ENCODE measurements around the gene SPRYD3. TPM values are rescaled to one million over a fixed set of nuclear protein-coding genes. Genes with fewer than 3 reads are reported as not detected.

The SPRYD3 gene
- total and polyA plus RNA-seq, 12 donors, result 20.5 to 63.9 (median 47.4) TPM

- peak overlapping the region; percentile 61 to 92 (median 75) for H3K4me3 ChIP-seq
- no peaks in the 10 kb centered on the region for H3K27me3 ChIP-seq
- ATAC-seq (no peak), DNase-seq (no peak)
- H3K36me3 ChIP-seq, result peaks cover 0 to 46% (median 19%) of the 10 kb centered on the region in 9 donors
- TF ChIP-seq CTCF (IDR thresholded peaks at IDR 0.05), result no peak
- intact Hi-C loops (cut with DNase I), result loop anchor here in 1 of 10 donors (2.0 kb wide), 1 partner anchor 27 kb away; the partner anchor contains the start of gene SPRYD3
- no peaks in the 10 kb centered on the region for H3K9me3 ChIP-seq
- peak overlapping the region; percentile 95 to 100 (median 100) for H3K27ac ChIP-seq
- WGBS, 2 donors, result 30 to 45% methylated on average over 7 of the region's 7 CpGs
- H3K4me1 ChIP-seq, result peaks cover 40 to 94% (median 77%) of the 10 kb centered on the region in 9 donors
Observed at GRCh38 chr12:53051881-53052412, 27.2 kb downstream of the SPRYD3 start.

DNA sequence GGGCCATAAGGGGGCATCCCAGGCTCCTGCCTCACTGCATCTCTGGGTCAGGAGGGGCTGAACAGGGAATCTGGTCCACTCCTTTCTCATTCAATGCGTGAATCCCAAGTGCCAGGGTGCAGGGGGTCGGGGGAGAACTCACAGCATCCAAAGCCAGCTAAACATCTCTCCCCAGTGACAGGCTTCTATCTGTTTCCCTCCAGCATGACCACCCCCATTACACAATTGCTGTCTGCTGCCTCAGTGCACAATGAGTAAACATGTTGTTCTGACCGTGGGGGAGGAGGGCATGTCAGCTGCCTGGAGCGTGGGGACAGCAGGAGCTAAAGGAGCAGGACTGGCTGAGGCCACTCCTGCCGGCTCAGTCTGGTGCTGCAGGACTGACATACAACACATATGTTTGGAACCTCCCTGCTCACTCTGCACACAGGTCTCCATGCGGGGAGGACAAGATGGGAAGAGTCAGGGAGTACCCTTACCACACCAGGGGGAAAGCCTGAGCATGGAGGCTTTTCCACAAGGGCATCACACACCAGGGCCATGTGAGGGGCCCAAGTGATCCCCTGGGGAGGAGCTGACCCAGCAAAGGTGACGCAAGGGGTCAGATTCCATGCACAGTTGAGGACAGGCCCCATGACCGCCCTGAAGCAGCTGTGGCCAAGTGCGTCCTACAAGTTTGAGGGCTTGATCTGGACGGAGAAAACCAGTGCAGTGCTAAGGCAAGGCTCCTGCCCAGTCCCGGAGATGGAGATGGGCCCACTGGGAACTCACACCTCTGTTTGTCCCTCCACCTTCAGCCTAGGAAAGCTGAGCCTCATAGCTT lies 27.9 kb downstream of the SPRYD3 start:
- ATAC-seq, result peak in 5 of 8 donors; percentile 2 to 23 (median 5)
- Histone ChIP-seq H3K27ac (peak overlapping the region; percentile 95 to 100 (median 100)), H3K9me3 (no peaks in the 10 kb centered on the region), H3K27me3 (peaks cover 0 to under 1% (median 0%) of the 10 kb centered on the region in 7 donors), H3K4me1 (peaks cover 40 to 91% (median 81%) of the 10 kb centered on the region in 9 donors), H3K36me3 (peaks cover 0 to 39% (median 14%) of the 10 kb centered on the region in 9 donors), H3K4me3 (peak overlapping the region; percentile 61 to 92 (median 75))
- TF ChIP-seq CTCF (IDR thresholded peaks at IDR 0.05), result peak in 7 of 9 donors; percentile 8 to 37 (median 28)
- 12 to 15% methylated on average over 11 of the region's 11 CpGs for WGBS, 2 donors
- intact Hi-C loops (cut with DNase I), result no loop called here
- peak; percentile 73 to 75 for DNase-seq

DNA sequence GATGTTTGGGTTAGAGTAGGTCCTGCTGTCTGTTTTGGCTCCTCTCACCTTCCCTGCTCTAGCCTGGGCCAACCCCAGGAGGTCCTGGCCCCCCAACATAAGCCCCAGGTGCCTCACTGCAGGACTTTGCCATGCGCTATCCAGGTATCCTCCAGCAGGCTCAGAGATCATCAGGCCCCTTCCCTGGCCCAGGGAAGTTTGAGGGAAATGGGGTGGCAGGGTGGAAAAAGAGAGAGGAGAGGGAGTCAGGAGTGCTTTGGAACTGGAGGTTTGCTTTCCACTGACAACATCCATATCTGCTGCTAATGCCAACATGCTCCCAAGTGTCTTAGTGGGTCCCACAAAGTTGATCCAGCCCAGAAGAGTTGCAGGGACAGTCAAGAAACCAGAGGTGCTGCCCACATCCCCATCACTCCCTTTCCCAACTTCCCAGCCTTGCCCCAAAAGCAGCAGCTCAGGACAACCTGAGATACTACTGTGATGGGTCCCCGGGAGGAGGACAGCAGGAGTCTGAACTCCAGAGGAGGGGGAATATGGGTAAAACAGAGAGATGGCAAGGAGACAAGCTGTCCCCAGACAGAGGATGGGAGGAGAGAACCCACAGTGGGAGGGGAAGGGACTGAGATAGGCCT lies 28.6 kb downstream of the SPRYD3 start:
- Histone ChIP-seq H3K27ac (peak overlapping the region; percentile 95 to 100 (median 100)), H3K27me3 (peaks cover 0 to 5% (median 0%) of the 10 kb centered on the region in 7 donors), H3K9me3 (no peaks in the 10 kb centered on the region), H3K36me3 (peaks cover 0 to 32% (median 7%) of the 10 kb centered on the region in 9 donors), H3K4me3 (peak overlapping the region; percentile 61 to 92 (median 75)), H3K4me1 (peaks cover 43 to 91% (median 82%) of the 10 kb centered on the region in 9 donors)
- TF ChIP-seq CTCF (IDR thresholded peaks at IDR 0.05), result no peak
- WGBS, 2 donors, result 32 to 33% methylated on average over 2 of the region's 2 CpGs
- no peak for DNase-seq
- ATAC-seq, result no peak
- intact Hi-C loops (cut with DNase I), result no loop called here
